IMR-90 (cell line): Measurements from ENCODE around the gene TNFRSF1A. TPM values are rescaled to one million over a fixed set of nuclear protein-coding genes. Genes with fewer than 3 reads are reported as not detected.

Source experiments
- ATAC-seq: fragments of 200-7000 bp; cut with Tn5 transposase; 2 replicates; pipeline ENCODE4 v1.9.1; 2020; ENCODE audit warnings: low read depth, mild to moderate bottlenecking, moderate library complexity
- BruUV-seq: library from RNA; stranded (reverse); fragments of 400-500 nt; replicated peaks from 2 replicates; lab custom pipeline; 2021; lab: Mats Ljungman, UMichigan
- CTCF ChIA-PET: fragments of 300-600 bp; formaldehyde crosslinking; extraction: SDS; loops from one replicate; lab custom pipeline; 2021; ENCODE audit warnings: antibody characterized with exemption; lab: Yijun Ruan, JAX
- POLR2A ChIA-PET: fragments of 300-600 bp; sonication (Branson Sonifier 250); formaldehyde crosslinking; loops from one replicate; lab custom pipeline; 2022; ENCODE audit warnings: antibody characterized with exemption; ENCODE audit not compliant: unreplicated experiment; lab: Charles Lee
- DNase-seq: peaks from one replicate; pipeline ENCODE4 v3.0.0; 2013
- H2AFZ ChIP-seq: replicated peaks from 2 replicates; pipeline ENCODE3; 2013; ENCODE audit warnings: low read length, mild to moderate bottlenecking; ENCODE audit not compliant: poor library complexity
- H2AK5ac ChIP-seq: 2 replicates; pipeline ENCODE4 v1.6.1; 2013; ENCODE audit warnings: low read depth, low read length, inconsistent platforms
- H2AK9ac ChIP-seq: replicated peaks from 2 replicates; pipeline ENCODE3; 2013; ENCODE audit warnings: mild to moderate bottlenecking, low read depth, low read length, moderate library complexity; ENCODE audit not compliant: poor library complexity
- H2BK120ac ChIP-seq: 2 replicates; pipeline ENCODE4 v1.6.1; 2013; ENCODE audit warnings: low read depth, low read length, inconsistent platforms
- H2BK15ac ChIP-seq: 3 replicates; pipeline ENCODE4 v1.6.1; 2013; ENCODE audit warnings: low read depth, low read length, inconsistent platforms
- H2BK20ac ChIP-seq: 2 replicates; pipeline ENCODE4 v1.6.1; 2013; ENCODE audit warnings: low read depth, mild to moderate bottlenecking, inconsistent platforms, low read length, moderate library complexity
- H2BK5ac ChIP-seq: 2 replicates; pipeline ENCODE4 v1.6.1; 2013; ENCODE audit warnings: mild to moderate bottlenecking, low read depth, low read length, inconsistent platforms; ENCODE audit not compliant: poor library complexity, severe bottlenecking
- H3K14ac ChIP-seq: replicated peaks from 2 replicates; pipeline ENCODE4 v1.6.1; 2013; ENCODE audit warnings: low read depth, low read length, inconsistent platforms
- H3K18ac ChIP-seq: 2 replicates; pipeline ENCODE4 v1.6.1; 2013; ENCODE audit warnings: low read depth, low read length, control low read depth
- H3K23ac ChIP-seq: 2 replicates; pipeline ENCODE4 v1.6.1; 2013; ENCODE audit warnings: low read depth, low read length, inconsistent platforms
- H3K27ac ChIP-seq: 2 replicates; pipeline ENCODE4 v1.5.1; 2013; ENCODE audit warnings: mild to moderate bottlenecking, control low read depth, low read length; ENCODE audit not compliant: insufficient read depth
- H3K27me3 ChIP-seq: 2 replicates; pipeline ENCODE4 v1.6.1; 2013; ENCODE audit warnings: low read length; ENCODE audit not compliant: control insufficient read depth, insufficient read depth
- H3K36me3 ChIP-seq: 2 replicates; pipeline ENCODE4 v1.6.1; 2013; ENCODE audit warnings: low read length, mixed read lengths; ENCODE audit not compliant: control insufficient read depth, insufficient read depth
- H3K4ac ChIP-seq: 2 replicates; pipeline ENCODE4 v1.6.1; 2013; ENCODE audit warnings: low read depth, low read length, inconsistent platforms
- H3K4me1 ChIP-seq: 2 replicates; pipeline ENCODE4 v1.6.1; 2013; ENCODE audit warnings: low read length, mixed read lengths; ENCODE audit not compliant: control insufficient read depth, insufficient read depth
- H3K4me2 ChIP-seq: 2 replicates; pipeline ENCODE4 v1.6.1; 2013; ENCODE audit warnings: low read depth, mild to moderate bottlenecking, control low read depth, low read length, moderate library complexity
- H3K4me3 ChIP-seq: 2 replicates; pipeline ENCODE4 v1.5.1; 2013; ENCODE audit warnings: low read depth, mild to moderate bottlenecking, control low read depth, low read length, moderate library complexity; ENCODE audit not compliant: insufficient read depth
- H3K56ac ChIP-seq: 2 replicates; pipeline ENCODE4 v1.6.1; 2013; ENCODE audit warnings: low read length, inconsistent platforms; ENCODE audit not compliant: insufficient read depth; ENCODE audit errors: extremely low read depth
- H3K79me1 ChIP-seq, 2 experiments: 2 replicates each; pipeline ENCODE4 v1.6.1; 2013; ENCODE audit warnings: low read length in 2 of 2, inconsistent platforms in 1 of 2, low read depth in 1 of 2
- H3K9ac ChIP-seq: 2 replicates; pipeline ENCODE4 v1.6.1; 2013; ENCODE audit warnings: low read depth, low read length, control low read depth
- H3K9me1 ChIP-seq: 2 replicates; pipeline ENCODE4 v1.6.1; 2013; ENCODE audit warnings: low read length, inconsistent platforms; ENCODE audit not compliant: insufficient read depth
- H3K9me3 ChIP-seq: 2 replicates; pipeline ENCODE4 v1.6.1; 2013; ENCODE audit warnings: low read length; ENCODE audit not compliant: control insufficient read depth, insufficient read depth
- H4K20me1 ChIP-seq: 2 replicates; pipeline ENCODE4 v1.6.1; 2013; ENCODE audit warnings: low read length, inconsistent platforms; ENCODE audit not compliant: insufficient read depth
- H4K5ac ChIP-seq: 2 replicates; pipeline ENCODE4 v1.6.1; 2013; ENCODE audit warnings: mild to moderate bottlenecking, low read depth, low read length, control low read depth
- H4K8ac ChIP-seq, 2 experiments: 2 replicates each; pipeline ENCODE4 v1.6.1; 2013; ENCODE audit warnings: low read depth in 2 of 2, low read length in 2 of 2, control low read depth in 1 of 2, inconsistent platforms in 1 of 2
- H4K91ac ChIP-seq: 2 replicates; pipeline ENCODE4 v1.6.1; 2013; ENCODE audit warnings: low read depth, low read length, inconsistent platforms; ENCODE audit not compliant: insufficient read depth
- CHD1 ChIP-seq: IDR thresholded peaks from 2 replicates; pipeline ENCODE4 v1.6.1; 2012; ENCODE audit warnings: low read depth, low read length, improper control_type of control experiment
- ELK1 ChIP-seq: fragments of 150-350 bp; IDR thresholded peaks from 2 replicates; pipeline ENCODE4 v1.6.1; 2016; ENCODE audit warnings: low read depth, mild to moderate bottlenecking, low read length, moderate library complexity, borderline replicate concordance
- FOS ChIP-seq: fragments of 150-350 bp; IDR thresholded peaks from 2 replicates; pipeline ENCODE4 v1.6.1; 2016; ENCODE audit warnings: low read depth, low read length
- MAFK ChIP-seq: IDR thresholded peaks from 2 replicates; pipeline ENCODE4 v1.6.1; 2012; ENCODE audit warnings: low read depth, low read length, improper control_type of control experiment
- MAZ ChIP-seq: IDR thresholded peaks from 2 replicates; pipeline ENCODE4 v1.6.1; 2012; ENCODE audit warnings: low read depth, mild to moderate bottlenecking, low read length, improper control_type of control experiment, moderate library complexity, borderline replicate concordance
- MXI1 ChIP-seq: IDR thresholded peaks from 2 replicates; pipeline ENCODE4 v1.6.1; 2012; ENCODE audit warnings: low read depth, mild to moderate bottlenecking, low read length, moderate library complexity, borderline replicate concordance
- NFE2L2 ChIP-seq: fragments of 150-350 bp; IDR thresholded peaks from 2 replicates; pipeline ENCODE4 v1.6.1; 2016; ENCODE audit warnings: low read depth, mild to moderate bottlenecking, low read length
- POLR2A ChIP-seq: IDR thresholded peaks from 2 replicates; pipeline ENCODE4 v1.6.1; 2012; ENCODE audit warnings: mild to moderate bottlenecking, low read depth, low read length
- RAD21 ChIP-seq: IDR thresholded peaks from 2 replicates; pipeline ENCODE4 v1.6.1; 2012; ENCODE audit warnings: low read length, improper control_type of control experiment
- RCOR1 ChIP-seq: IDR thresholded peaks from 2 replicates; pipeline ENCODE4 v1.6.1; 2012; ENCODE audit warnings: mild to moderate bottlenecking, low read length, improper control_type of control experiment; ENCODE audit not compliant: insufficient replicate concordance
- RFX5 ChIP-seq: IDR thresholded peaks from 2 replicates; pipeline ENCODE4 v1.8.0; 2012; ENCODE audit warnings: low read depth, mild to moderate bottlenecking, low read length, moderate library complexity
- USF2 ChIP-seq: fragments of 150-350 bp; IDR thresholded peaks from 2 replicates; pipeline ENCODE4 v1.6.1; 2017; ENCODE audit warnings: mild to moderate bottlenecking, antibody characterized with exemption, low read length, low read depth
- WGBS, 2 experiments: methylation state at CpG; one replicate each; pipeline versions ENCODE4 v1.1.5 to v1.1.7; 2013; ENCODE audit warnings: missing lambda C conversion rate in 2 of 2; ENCODE audit not compliant: insufficient read length in 1 of 2; ENCODE audit errors: extremely low coverage in 2 of 2; 5-methylcytosine and 5-hydroxymethylcytosine counted together
- dilution Hi-C: fragments of 300-500 bp; cut with HindIII; formaldehyde crosslinking; loops from one replicate; pipeline ENCODE4 v1.14.3; 2018; ENCODE audit warnings: low sequenced_read_pairs; ENCODE audit not compliant: unreplicated experiment
- in situ Hi-C: fragments of 300-500 bp; cut with MboI; formaldehyde crosslinking; loops from 3 replicates; pipeline ENCODE4 v1.14.3; 2019; ENCODE audit warnings: low sequenced_read_pairs, inconsistent platforms, mixed read lengths
- intact Hi-C: fragments of 100-400 bp; cut with micrococcal nuclease; formaldehyde crosslinking; loops from 2 replicates; pipeline ENCODE4 v1.10.0; 2022
- polyA plus RNA-seq, 3 experiments: library from polyadenylated mRNA; depleted of rRNA; stranded (reverse); fragments of >200 nt; gene quantifications; 2 replicates each; pipeline ENCODE4 v1.2.3, GENCODE V29; 2012; ENCODE audit warnings: low replicate concordance in 1 of 3
- total RNA-seq: library from RNA; depleted of rRNA; stranded (reverse); fragments of >200 nt; gene quantifications from 2 replicates; pipeline ENCODE4 v1.2.3, GENCODE V29; 2012

The TNFRSF1A gene
- total and polyA plus RNA-seq, 2 of the 4 experiments (the other 2 are of a cell fraction), result 79.6 to 136 TPM

DNA sequence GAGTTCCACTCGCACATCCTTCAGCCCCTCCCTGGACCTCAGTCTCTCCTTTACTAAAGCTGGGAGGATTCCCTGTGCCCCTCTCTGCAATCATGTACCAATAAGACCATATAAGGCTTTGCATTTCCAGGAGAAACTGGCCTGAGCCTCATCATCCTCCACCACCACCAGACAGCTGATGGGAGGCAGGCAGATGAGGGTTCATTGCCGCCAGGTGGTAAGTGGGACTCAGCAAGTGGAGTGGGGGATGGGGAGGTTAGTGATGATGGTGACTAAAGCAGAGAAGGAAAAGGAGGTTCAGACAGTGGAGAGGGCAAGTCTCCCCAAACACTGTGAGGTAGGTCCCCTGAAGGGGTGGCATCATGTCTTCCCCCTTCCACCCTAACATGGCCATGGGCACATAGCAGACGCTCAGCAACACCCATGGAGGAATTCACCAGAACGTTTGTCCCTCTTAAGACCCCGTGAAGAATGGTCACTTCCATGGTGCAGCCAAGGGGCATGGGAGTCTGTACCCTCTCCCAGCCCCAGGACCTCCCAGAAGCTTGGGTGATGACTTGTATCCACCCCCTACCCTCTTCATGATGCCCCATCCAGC is 4.5 kb upstream of the TNFRSF1A start (continued):
- TF ChIP-seq MXI1, result no peak

GRCh38 chr12:6345319-6346091 is 3.6 kb upstream of the TNFRSF1A start:
- H3K14ac ChIP-seq, result peak overlapping the region; percentile 85
- peaks cover 6 to 34% of the 10 kb centered on the region in 2 experiments; a peak in 2 of 4 replicates for H3K79me1 ChIP-seq
- H3K4ac ChIP-seq, result peak overlapping the region; percentile 56
- H3K4me3 ChIP-seq, result no peak overlapping the region
- peak overlapping the region; percentile 67; the same call in 2 of the 3 replicates for H2BK15ac ChIP-seq
- ATAC-seq (peak; percentile 31), DNase-seq (peak; percentile 99)
- peaks cover 28% of the 10 kb centered on the region for H3K9me1 ChIP-seq
- no TSS peak for BruUV-seq
- no peak overlapping the region for H3K9ac ChIP-seq
- POLR2A ChIA-PET, result interaction anchor here (0.6 to 1.8 kb wide), 3 partner anchors 9 to 36 kb away, joined by 3 to 5 read pairs (median 3); no protein-coding TSS in a partner anchor
- WGBS, 2 experiments, result 89% methylated on average over 2 of the region's 10 CpGs; no CpG with 5 or more reads in 1 of the 2 experiments
- H4K20me1 ChIP-seq, result peaks cover 6% of the 10 kb centered on the region
- peak overlapping the region; percentile 1; the same call in 1 of the 2 replicates for H3K4me2 ChIP-seq
- H2AK5ac ChIP-seq, result peak overlapping the region; percentile 87
- H4K5ac ChIP-seq, result 0 out of 2 replicates have a peak overlapping the region, but pooled peaks have one; percentile 13
- CTCF ChIA-PET, result interaction anchor here (0.6 kb wide), 2 partner anchors 233 to 357 kb away, joined by 3 read pairs; no protein-coding TSS in a partner anchor
- intact Hi-C loops, result no loop called here
- dilution Hi-C loops, result no loop called here
- in situ Hi-C loops, result no loop called here
- H2BK5ac ChIP-seq, result peak overlapping the region; percentile 67
- peak overlapping the region; percentile 73 for H2BK20ac ChIP-seq
- 0 out of 2 replicates have a peak, but pooled peaks cover 1% of the 10 kb centered on the region for H3K36me3 ChIP-seq
- 0 out of 2 replicates have a peak overlapping the region, but pooled peaks have one; percentile 27 for H3K56ac ChIP-seq
- H3K27me3 ChIP-seq, result no peaks in the 10 kb centered on the region
- H3K27ac ChIP-seq, result 0 out of 2 replicates have a peak overlapping the region, but pooled peaks have one; percentile 2
- H3K23ac ChIP-seq, result peak overlapping the region; percentile 44
- peak overlapping the region; percentile 67; the same call in 1 of the 2 replicates for H3K18ac ChIP-seq
- peak overlapping the region; percentile 74 for H2AFZ ChIP-seq
- peaks cover 23% of the 10 kb centered on the region for H3K4me1 ChIP-seq
- H3K9me3 ChIP-seq, result no peaks in the 10 kb centered on the region
- peak overlapping the region; percentile 65 for H4K91ac ChIP-seq
- H4K8ac ChIP-seq, result peak overlapping the region in 1 of 2 experiments; percentile 47; a peak in 2 of 4 replicates
- peak overlapping the region; percentile 71 for H2BK120ac ChIP-seq
- H2AK9ac ChIP-seq, result peak overlapping the region; percentile 89
- TF ChIP-seq FOS (peak; percentile 100), NFE2L2 (peak; percentile 33; the same call in 1 of the 2 replicates), RCOR1 (peak; percentile 89), MAZ (peak; percentile 59; the same call in 1 of the 2 replicates), RAD21 (peak; percentile 20; the same call in 1 of the 2 replicates), MXI1 (no peak), USF2 (peak; percentile 44; the same call in 1 of the 2 replicates), POLR2A (no peak), ELK1 (no peak), CHD1 (0 out of 2 replicates have a peak, but pooled peaks have one; percentile 70), RFX5 (no peak), MAFK (0 out of 2 replicates have a peak, but pooled peaks have one; percentile 14)
